GM13977 (cell line): ENCODE data around the gene MARCHF10.
A peak's percentile ranks its signal among the peaks of the same experiment; 100 is the strongest.
"Not testable (repeated sequence)": the region's sequence is repeated elsewhere in the genome, so short reads cannot be mapped to it uniquely, and the experiment has no call there.

Experiments used
- DNase-seq: peaks from one replicate; pipeline ENCODE4 v3.0.0; 2012; ENCODE audit warnings: low spot score
- in situ Hi-C: fragments of 300-500 bp; cut with MboI; formaldehyde crosslinking; loops from one replicate; pipeline ENCODE4 v1.12.0; 2022; ENCODE audit warnings: low sequenced_read_pairs, low pct_unique_long_range_greater_than_20kb, mixed read lengths, inconsistent platforms; ENCODE audit not compliant: unreplicated experiment
- TF ChIP-seq, protein P1 (sequence below): IDR thresholded peaks from 2 replicates; pipeline ENCODE4 v1.5.1; 2012; ENCODE audit warnings: mild to moderate bottlenecking, control low read depth; ENCODE audit not compliant: insufficient read depth; ENCODE audit errors: extremely low read depth, missing control alignments

The MARCHF10 gene

GRCh38 chr17:62696726-62697490 is 111.2 kb downstream of the MARCHF10 start:
- no peak for DNase-seq
- TF ChIP-seq, protein P1, sequence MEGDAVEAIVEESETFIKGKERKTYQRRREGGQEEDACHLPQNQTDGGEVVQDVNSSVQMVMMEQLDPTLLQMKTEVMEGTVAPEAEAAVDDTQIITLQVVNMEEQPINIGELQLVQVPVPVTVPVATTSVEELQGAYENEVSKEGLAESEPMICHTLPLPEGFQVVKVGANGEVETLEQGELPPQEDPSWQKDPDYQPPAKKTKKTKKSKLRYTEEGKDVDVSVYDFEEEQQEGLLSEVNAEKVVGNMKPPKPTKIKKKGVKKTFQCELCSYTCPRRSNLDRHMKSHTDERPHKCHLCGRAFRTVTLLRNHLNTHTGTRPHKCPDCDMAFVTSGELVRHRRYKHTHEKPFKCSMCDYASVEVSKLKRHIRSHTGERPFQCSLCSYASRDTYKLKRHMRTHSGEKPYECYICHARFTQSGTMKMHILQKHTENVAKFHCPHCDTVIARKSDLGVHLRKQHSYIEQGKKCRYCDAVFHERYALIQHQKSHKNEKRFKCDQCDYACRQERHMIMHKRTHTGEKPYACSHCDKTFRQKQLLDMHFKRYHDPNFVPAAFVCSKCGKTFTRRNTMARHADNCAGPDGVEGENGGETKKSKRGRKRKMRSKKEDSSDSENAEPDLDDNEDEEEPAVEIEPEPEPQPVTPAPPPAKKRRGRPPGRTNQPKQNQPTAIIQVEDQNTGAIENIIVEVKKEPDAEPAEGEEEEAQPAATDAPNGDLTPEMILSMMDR, result no peak
- in situ Hi-C loops, result no loop called here

DNA sequence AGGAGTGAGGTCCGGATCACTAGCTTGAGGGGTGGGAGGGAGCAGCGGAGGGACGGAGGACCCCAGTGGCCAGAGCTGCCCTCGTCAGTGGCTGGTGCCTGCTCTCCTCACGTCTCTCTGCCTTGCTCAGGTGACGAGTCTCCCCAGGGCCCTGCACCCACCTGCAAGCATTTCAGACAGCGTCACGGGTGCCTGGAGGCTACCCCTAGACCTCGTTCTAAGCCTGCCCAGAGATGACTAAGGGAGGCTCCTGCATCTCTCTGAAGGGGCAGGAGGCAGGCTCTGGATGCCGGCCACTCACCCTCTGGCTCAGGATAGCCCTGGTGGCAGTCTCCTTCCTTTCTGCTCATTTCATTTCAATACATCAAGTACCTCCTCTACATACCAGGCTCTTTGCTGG is 111.9 kb downstream of the MARCHF10 start:
- DNase-seq, result no peak
- in situ Hi-C loops, result no loop called here
- TF ChIP-seq, protein P1, result no peak

- in situ Hi-C loops, DNase-seq: not testable (repeated sequence)
Observed at GRCh38 chr17:62695093-62695738, 112.9 kb downstream of the MARCHF10 start.

DNA sequence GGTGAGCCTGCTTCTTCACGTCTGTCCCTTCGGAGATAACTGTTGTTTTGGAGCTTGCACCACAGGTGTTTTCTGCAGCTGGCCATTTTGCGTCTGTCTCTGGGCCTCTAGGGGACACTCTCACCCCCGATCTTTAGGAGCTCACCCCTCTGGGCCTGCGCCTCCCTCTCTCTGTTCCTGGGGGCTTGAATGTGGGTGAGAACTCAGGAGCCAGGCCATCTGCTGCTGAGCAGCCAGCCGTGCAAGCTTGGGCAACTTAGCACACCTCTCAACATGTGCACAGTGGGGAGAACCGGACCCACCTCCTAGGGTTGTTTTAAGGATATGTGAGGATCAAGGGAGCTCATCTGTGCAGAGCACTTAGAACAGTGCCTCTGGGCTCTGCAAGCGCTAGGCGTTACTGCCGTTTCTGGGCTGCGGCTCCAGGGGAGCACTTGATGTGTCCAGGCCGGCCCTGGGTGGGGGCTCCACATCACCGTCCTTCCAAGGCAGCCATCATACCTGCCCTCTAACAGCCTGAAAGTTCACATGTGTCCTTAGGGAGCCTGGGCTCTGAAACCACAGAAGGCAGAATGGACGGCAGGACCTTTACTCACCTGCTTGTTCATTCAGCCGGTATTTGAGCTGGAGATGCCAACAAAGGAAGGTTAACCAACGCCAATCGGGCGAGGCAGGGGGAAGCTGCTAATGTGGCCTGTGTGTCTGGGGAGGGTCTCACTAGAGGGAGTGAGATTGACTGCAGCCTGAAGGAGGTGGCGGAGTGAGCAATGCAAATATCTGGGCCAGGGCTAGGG is 114.3 kb downstream of the MARCHF10 start:
- in situ Hi-C loops, result no loop called here
- TF ChIP-seq, protein P1, result no peak

GRCh38 chr17:62692721-62693431 is 115.2 kb downstream of the MARCHF10 start:
- in situ Hi-C loops, result no loop called here
- DNase-seq, result no peak

More for the DNA sequence above, 114.3 kb downstream of the MARCHF10 start:
- no peak for DNase-seq

GRCh38 chr17:62692159-62692651 is 115.9 kb downstream of the MARCHF10 start:
- no peak for DNase-seq
- TF ChIP-seq, protein P1, result no peak
- in situ Hi-C loops, result no loop called here

More at GRCh38 chr17:62692721-62693431, 115.2 kb downstream of the MARCHF10 start:
- TF ChIP-seq, protein P1, result peak; percentile 36

GRCh38 chr17:62691589-62691915 is 116.6 kb downstream of the MARCHF10 start:
- DNase-seq, in situ Hi-C loops: not testable (repeated sequence)
